ENCODE data around the gene CELSR1.

CELSR1 gene

DNA sequence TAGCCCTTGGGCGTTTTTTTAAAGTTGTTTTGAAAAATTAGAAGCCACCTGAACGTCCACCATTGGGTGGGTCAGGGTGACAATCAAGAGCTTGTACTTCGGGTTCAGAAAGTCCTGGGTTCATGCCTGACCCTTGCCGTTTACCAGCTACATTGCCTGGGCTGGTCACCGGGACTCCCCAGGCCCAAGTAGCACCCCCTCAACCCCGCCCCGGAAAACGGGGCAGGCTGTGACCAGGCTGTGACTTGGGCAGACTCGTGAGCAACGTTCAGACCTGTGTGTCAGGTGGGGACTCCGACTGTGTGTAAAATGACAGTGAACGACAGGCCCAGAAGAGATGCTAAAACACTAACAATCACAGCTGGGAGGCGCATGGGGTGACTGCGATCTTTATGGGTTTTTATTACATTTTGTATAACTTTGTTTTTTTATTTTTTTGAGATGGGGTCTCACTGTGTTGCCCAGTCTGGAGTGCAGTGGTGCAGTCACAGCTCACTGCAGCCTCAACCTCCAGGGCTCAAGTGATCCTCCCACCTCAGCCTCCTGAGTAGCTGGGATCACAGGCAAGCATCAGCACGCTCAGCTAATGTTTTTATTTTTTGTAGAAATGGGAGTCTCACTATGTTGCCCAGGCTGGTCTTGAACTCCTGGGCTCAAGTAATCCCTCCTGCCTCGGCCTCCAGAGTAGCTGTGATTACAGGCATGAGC, 145.1 kb downstream of the CELSR1 start:
- no peak overlapping the region for H3K27ac ChIP-seq (ENCODE audit: low read length)
- no peaks in the 10 kb centered on the region for H3K36me3 ChIP-seq (ENCODE audit: control insufficient read depth, insufficient read depth, low read length)
- no peak overlapping the region for H3K4me3 ChIP-seq (ENCODE audit: low read length)
- no peak for DNase-seq (ENCODE audit: low read depth, low spot score)
- H3K4me1 ChIP-seq (ENCODE audit: control insufficient read depth, insufficient read depth, low read length): no peaks in the 10 kb centered on the region
- H3K9me3 ChIP-seq (ENCODE audit: control insufficient read depth, insufficient read depth, low read length): no peaks in the 10 kb centered on the region
- no peaks in the 10 kb centered on the region for H3K27me3 ChIP-seq (ENCODE audit: control insufficient read depth, insufficient read depth, low read length)
- WGBS (ENCODE audit: insufficient coverage, insufficient read length): no CpG with 5 or more reads among the region's 16 CpGs

DNA sequence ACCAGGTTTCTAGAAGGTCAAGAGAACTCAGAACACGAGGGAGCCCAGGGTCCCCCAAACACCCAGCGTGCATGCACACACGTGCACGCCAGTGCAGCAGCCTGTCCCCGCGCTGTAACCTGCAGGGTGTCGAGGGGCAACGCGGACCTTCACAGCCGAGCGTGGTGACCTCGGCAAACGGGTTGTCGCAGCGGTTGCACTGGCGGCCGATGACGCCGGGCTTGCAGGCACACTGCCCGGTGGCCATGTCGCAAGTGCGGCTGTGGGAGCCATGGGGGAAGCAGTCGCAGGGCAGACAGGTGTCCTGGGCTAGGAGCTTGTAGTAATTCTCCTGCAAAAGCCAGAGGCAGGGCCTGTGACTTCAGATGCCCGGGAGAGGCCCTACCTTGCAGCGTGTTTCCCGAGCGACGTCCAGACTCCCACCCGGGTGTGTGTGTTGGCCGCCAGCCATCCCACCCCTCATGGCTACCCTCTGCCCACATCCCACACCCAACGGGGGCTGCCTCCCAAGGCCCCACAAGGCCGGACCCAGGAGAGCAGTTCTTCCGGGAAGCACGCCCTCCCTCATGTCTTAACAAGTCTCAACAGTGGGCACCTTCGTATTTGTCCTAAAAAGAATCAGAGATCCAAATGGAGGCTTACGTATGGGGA, 145.8 kb downstream of the CELSR1 start:
- no peaks in the 10 kb centered on the region for H3K36me3 ChIP-seq (ENCODE audit: control insufficient read depth, insufficient read depth, low read length)
- H3K4me1 ChIP-seq (ENCODE audit: control insufficient read depth, insufficient read depth, low read length): no peaks in the 10 kb centered on the region
- no peak for DNase-seq (ENCODE audit: low read depth, low spot score)
- H3K9me3 ChIP-seq (ENCODE audit: control insufficient read depth, insufficient read depth, low read length): no peaks in the 10 kb centered on the region
- WGBS (ENCODE audit: insufficient coverage, insufficient read length): no CpG with 5 or more reads among the region's 36 CpGs
- H3K27me3 ChIP-seq (ENCODE audit: control insufficient read depth, insufficient read depth, low read length): no peaks in the 10 kb centered on the region
- no peak overlapping the region for H3K27ac ChIP-seq (ENCODE audit: low read length)
- H3K4me3 ChIP-seq (ENCODE audit: low read length): no peak overlapping the region; the same call in 1 of the 2 replicates

DNA sequence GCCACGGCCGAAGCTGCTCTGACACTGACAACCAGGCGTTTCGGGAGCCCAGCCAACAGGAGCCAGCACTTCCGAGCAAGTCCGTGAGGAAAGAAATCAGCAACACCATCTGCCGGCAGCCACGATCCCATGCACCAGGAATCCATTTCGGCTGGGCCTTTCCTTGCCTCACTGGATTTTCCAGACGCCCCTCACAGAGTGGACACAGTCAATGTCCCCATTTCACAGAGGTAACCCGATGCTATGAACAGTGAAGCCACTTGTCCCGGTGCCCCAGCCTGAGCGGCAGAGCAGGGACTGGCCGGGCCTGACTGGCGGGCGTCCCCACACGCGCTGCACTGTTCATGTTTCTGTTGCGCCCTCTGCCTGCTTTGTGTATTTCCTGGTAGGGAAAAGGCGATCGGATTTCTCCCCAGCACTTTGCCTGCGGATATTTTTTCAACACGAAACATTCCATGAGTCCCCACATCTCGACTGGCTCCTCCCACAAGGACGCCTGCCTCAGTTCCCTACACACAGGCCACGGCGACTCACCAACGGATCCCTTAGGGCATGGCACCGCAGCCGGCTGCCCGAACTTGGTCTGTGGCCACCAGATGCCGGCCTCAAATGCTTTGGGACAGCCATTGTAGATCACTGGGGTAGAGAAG, 146.6 kb downstream of the CELSR1 start:
- no peak for DNase-seq (ENCODE audit: low read depth, low spot score)
- Histone ChIP-seq H3K9me3 (ENCODE audit: control insufficient read depth, insufficient read depth, low read length) (no peaks in the 10 kb centered on the region), H3K27ac (ENCODE audit: low read length) (no peak overlapping the region), H3K4me1 (ENCODE audit: control insufficient read depth, insufficient read depth, low read length) (no peaks in the 10 kb centered on the region), H3K36me3 (ENCODE audit: control insufficient read depth, insufficient read depth, low read length) (no peaks in the 10 kb centered on the region), H3K27me3 (ENCODE audit: control insufficient read depth, insufficient read depth, low read length) (no peaks in the 10 kb centered on the region), H3K4me3 (ENCODE audit: low read length) (no peak overlapping the region)
- WGBS (ENCODE audit: insufficient coverage, insufficient read length): no CpG with 5 or more reads among the region's 32 CpGs

DNA sequence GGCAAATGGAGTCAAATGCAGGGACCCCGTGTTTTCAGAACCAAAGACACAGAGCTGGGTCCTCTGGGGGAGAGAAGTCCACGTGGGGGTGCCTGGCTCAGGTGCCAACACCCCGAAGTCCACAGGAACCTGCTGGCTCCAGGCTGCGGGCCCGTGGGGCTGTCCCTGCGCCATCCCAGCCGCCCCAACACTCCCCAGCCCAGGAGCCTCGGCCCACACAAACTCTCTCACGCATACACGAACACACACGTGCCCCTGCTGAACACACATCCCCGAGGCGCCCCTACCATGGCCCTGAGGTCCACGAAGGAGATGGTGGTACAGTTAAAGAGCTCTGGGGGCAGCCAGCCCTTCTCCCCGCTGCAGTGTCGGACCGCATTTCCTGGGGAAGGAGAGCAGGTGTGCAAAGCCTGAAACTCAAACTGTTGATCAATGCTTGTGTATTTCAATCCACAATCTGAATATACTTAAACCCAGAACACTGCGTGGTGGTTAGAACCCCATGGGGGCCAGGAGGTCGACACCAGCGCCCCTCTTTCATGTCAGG, 147.2 kb downstream of the CELSR1 start:
- no CpG with 5 or more reads among the region's 20 CpGs for WGBS (ENCODE audit: insufficient coverage, insufficient read length)
- Histone ChIP-seq H3K9me3 (ENCODE audit: control insufficient read depth, insufficient read depth, low read length) (no peaks in the 10 kb centered on the region), H3K4me3 (ENCODE audit: low read length) (no peak overlapping the region), H3K27me3 (ENCODE audit: control insufficient read depth, insufficient read depth, low read length) (no peaks in the 10 kb centered on the region), H3K4me1 (ENCODE audit: control insufficient read depth, insufficient read depth, low read length) (no peaks in the 10 kb centered on the region), H3K27ac (ENCODE audit: low read length) (no peak overlapping the region), H3K36me3 (ENCODE audit: control insufficient read depth, insufficient read depth, low read length) (no peaks in the 10 kb centered on the region)
- no peak for DNase-seq (ENCODE audit: low read depth, low spot score)

DNA sequence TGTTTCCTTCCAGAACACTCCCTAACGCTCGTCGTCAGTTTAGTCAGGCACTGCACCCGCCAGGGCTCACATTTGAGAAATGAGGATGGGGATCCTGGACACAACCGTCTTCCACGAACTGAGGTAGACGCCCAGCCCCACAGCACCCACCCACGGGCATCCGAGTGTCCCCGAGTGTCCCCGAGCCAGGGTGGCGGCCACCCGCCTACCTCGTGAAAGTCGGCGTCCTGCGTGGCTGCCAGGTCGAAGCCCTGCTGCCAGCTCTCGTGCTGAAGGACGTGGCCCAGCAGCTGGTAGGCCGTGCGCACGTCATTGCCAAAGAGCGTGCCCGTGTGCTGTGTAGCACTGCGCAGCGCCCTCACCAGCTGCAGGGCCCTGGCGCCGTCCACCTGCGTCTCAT, 148.3 kb downstream of the CELSR1 start:
- Histone ChIP-seq H3K9me3 (ENCODE audit: control insufficient read depth, insufficient read depth, low read length) (no peaks in the 10 kb centered on the region), H3K4me1 (ENCODE audit: control insufficient read depth, insufficient read depth, low read length) (no peaks in the 10 kb centered on the region), H3K27ac (ENCODE audit: low read length) (no peak overlapping the region), H3K36me3 (ENCODE audit: control insufficient read depth, insufficient read depth, low read length) (no peaks in the 10 kb centered on the region), H3K27me3 (ENCODE audit: control insufficient read depth, insufficient read depth, low read length) (no peaks in the 10 kb centered on the region), H3K4me3 (ENCODE audit: low read length) (no peak overlapping the region)
- no peak for DNase-seq (ENCODE audit: low read depth, low spot score)
- WGBS (ENCODE audit: insufficient coverage, insufficient read length): no CpG with 5 or more reads among the region's 30 CpGs

DNA sequence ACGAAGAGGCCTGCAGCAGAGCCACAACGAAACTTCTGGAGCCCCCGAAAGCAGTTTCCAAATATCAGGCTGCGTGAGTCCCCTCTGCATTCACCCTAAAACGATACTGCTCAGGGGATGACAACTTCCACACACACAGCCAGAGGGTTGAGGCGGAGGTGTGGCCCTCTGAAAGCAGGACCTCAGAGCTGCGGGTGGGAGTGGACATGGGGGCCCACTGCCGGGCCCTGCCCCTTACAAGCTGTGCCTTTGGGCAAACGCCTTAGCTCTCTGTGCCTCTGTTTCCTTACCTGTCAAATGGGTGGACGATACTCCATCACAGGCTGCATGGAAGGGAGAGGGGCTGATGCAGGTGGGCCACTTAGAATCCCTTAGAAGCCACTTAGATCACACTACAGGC, 148.8 kb downstream of the CELSR1 start:
- no peak overlapping the region; the same call in 1 of the 2 replicates for H3K4me3 ChIP-seq (ENCODE audit: low read length)
- H3K27me3 ChIP-seq (ENCODE audit: control insufficient read depth, insufficient read depth, low read length): no peaks in the 10 kb centered on the region
- H3K27ac ChIP-seq (ENCODE audit: low read length): no peak overlapping the region
- no peaks in the 10 kb centered on the region for H3K9me3 ChIP-seq (ENCODE audit: control insufficient read depth, insufficient read depth, low read length)
- no peak for DNase-seq (ENCODE audit: low read depth, low spot score)
- no peaks in the 10 kb centered on the region for H3K36me3 ChIP-seq (ENCODE audit: control insufficient read depth, insufficient read depth, low read length)
- no peaks in the 10 kb centered on the region for H3K4me1 ChIP-seq (ENCODE audit: control insufficient read depth, insufficient read depth, low read length)
- WGBS (ENCODE audit: insufficient coverage, insufficient read length): no CpG with 5 or more reads among the region's 10 CpGs

DNA sequence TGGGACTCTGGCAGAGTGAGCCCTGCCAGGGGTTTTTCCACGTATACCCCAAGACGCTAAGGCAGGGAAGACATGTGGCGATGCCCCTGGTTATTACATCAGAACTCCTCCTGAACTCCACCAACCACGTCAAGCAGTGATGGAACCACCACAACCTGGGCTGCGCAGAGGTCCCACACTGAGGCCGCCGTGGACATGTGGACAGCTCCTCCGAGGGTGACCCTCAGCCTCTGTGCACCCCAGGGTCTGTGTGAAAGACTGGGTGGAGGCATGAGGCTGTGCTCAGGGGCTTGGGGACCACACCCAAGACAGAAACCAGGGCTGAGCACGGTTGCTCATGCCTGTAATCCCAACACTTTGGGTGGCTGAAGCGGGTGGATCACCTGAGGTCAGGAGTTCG, 149.7 kb downstream of the CELSR1 start:
- Histone ChIP-seq H3K27ac (ENCODE audit: low read length) (no peak overlapping the region), H3K4me1 (ENCODE audit: control insufficient read depth, insufficient read depth, low read length) (no peaks in the 10 kb centered on the region), H3K36me3 (ENCODE audit: control insufficient read depth, insufficient read depth, low read length) (no peaks in the 10 kb centered on the region), H3K4me3 (ENCODE audit: low read length) (no peak overlapping the region), H3K27me3 (ENCODE audit: control insufficient read depth, insufficient read depth, low read length) (no peaks in the 10 kb centered on the region), H3K9me3 (ENCODE audit: control insufficient read depth, insufficient read depth, low read length) (no peaks in the 10 kb centered on the region)
- no CpG with 5 or more reads among the region's 11 CpGs for WGBS (ENCODE audit: insufficient coverage, insufficient read length)
- no peak for DNase-seq (ENCODE audit: low read depth, low spot score)

DNA sequence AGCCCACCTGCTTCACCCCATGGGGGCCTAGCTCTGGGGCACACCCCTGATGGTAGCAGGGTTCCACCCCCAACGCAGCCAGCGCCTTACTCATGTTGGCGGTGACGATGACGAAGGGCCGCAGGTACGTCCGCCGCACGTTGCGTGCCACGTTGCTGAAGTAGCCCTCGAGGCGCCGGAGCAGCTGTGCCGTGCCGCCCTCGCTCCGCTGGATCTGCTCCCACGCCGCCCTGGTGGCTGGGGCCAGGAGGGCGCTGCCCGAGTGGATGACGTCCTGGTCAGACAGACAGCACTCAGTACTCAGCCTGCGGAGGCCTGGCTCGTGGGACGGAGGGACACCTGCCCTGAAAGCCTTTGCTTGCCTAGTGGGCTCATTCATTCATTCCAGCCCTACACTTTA, 151.1 kb downstream of the CELSR1 start:
- no peaks in the 10 kb centered on the region for H3K36me3 ChIP-seq (ENCODE audit: control insufficient read depth, insufficient read depth, low read length)
- no peaks in the 10 kb centered on the region for H3K27me3 ChIP-seq (ENCODE audit: control insufficient read depth, insufficient read depth, low read length)
- WGBS (ENCODE audit: insufficient coverage, insufficient read length): no CpG with 5 or more reads among the region's 27 CpGs
- no peaks in the 10 kb centered on the region for H3K4me1 ChIP-seq (ENCODE audit: control insufficient read depth, insufficient read depth, low read length)
- H3K27ac ChIP-seq (ENCODE audit: low read length): no peak overlapping the region
- H3K9me3 ChIP-seq (ENCODE audit: control insufficient read depth, insufficient read depth, low read length): no peaks in the 10 kb centered on the region
- DNase-seq (ENCODE audit: low read depth, low spot score): no peak
- no peak overlapping the region for H3K4me3 ChIP-seq (ENCODE audit: low read length)

DNA sequence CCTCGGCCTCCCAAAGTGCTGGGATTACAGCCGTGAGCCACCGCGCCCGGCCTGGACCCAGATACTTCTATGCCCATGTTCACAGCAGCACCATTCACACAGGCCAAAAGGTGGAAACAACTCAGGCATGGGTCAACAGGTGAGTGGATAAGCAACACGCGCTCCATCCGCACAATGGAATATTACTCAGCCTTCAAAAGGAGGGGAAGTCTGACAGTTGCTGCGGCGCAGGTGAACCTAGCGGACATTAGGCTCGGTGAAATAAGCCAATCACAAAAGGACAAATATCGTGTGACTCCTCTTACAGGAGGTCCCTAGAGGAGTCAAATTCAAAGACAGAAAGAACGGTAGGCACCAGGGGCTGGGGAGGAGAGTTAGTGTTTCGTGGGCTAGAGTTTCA, 154.9 kb downstream of the CELSR1 start:
- H3K36me3 ChIP-seq (ENCODE audit: control insufficient read depth, insufficient read depth, low read length): no peaks in the 10 kb centered on the region
- no peaks in the 10 kb centered on the region for H3K9me3 ChIP-seq (ENCODE audit: control insufficient read depth, insufficient read depth, low read length)
- WGBS (ENCODE audit: insufficient coverage, insufficient read length): no CpG with 5 or more reads among the region's 15 CpGs
- no peak overlapping the region for H3K4me3 ChIP-seq (ENCODE audit: low read length)
- peaks cover 11% of the 10 kb centered on the region for H3K4me1 ChIP-seq (ENCODE audit: control insufficient read depth, insufficient read depth, low read length)
- no peak for DNase-seq (ENCODE audit: low read depth, low spot score)
- no peak overlapping the region for H3K27ac ChIP-seq (ENCODE audit: low read length)
- H3K27me3 ChIP-seq (ENCODE audit: control insufficient read depth, insufficient read depth, low read length): no peaks in the 10 kb centered on the region

DNA sequence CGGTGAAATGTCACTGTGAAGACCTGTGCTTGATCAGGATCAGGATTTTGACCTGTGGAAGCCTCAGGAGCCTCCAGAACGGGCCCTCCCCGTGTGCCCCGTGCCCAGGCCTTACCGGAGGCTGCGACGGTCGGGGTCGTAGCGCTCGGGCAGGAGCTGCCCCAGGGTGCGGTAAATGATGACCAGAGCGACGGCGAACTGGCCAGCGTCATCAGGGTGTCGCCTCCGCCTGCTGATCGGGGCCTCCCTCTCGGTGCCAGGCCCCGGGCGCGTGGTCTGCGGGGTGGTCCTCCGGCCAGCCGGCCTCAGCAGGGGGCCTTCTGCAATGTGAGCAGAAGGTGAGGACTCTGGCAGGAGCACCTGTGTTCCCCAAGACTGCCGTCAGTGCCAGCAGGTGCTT, 155.7 kb downstream of the CELSR1 start:
- H3K27ac ChIP-seq (ENCODE audit: low read length): no peak overlapping the region

More for the DNA sequence above, 155.7 kb downstream of the CELSR1 start:
- WGBS (ENCODE audit: insufficient coverage, insufficient read length): no CpG with 5 or more reads among the region's 27 CpGs
- Histone ChIP-seq H3K4me1 (ENCODE audit: control insufficient read depth, insufficient read depth, low read length) (peaks cover 13% of the 10 kb centered on the region), H3K4me3 (ENCODE audit: low read length) (no peak overlapping the region), H3K27me3 (ENCODE audit: control insufficient read depth, insufficient read depth, low read length) (no peaks in the 10 kb centered on the region), H3K9me3 (ENCODE audit: control insufficient read depth, insufficient read depth, low read length) (no peaks in the 10 kb centered on the region), H3K36me3 (ENCODE audit: control insufficient read depth, insufficient read depth, low read length) (no peaks in the 10 kb centered on the region)
- DNase-seq (ENCODE audit: low read depth, low spot score): no peak
